ENCODE results near the gene KCNIP1.
A peak's percentile ranks its signal among the peaks of the same experiment; 100 is the strongest.

The KCNIP1 gene

GRCh38 chr5:170681013-170681433 lies 177.2 kb downstream of the KCNIP1 start:
- no peaks in the 10 kb centered on the region for H3K4me1 ChIP-seq
- no peaks in the 10 kb centered on the region for H3K36me3 ChIP-seq
- no peak overlapping the region for H3K4me3 ChIP-seq (ENCODE audit: low read depth, low read length)
- DNase-seq, result peak; percentile 17
- no peaks in the 10 kb centered on the region for H3K9me3 ChIP-seq
- TF ChIP-seq CTCF (IDR thresholded peaks at IDR 0.05; ENCODE audit: low read depth, low read length), result no peak
- H3K27me3 ChIP-seq, result peaks cover 60% of the 10 kb centered on the region

GRCh38 chr5:170691657-170692056 lies 187.8 kb downstream of the KCNIP1 start:
- peaks cover 40% of the 10 kb centered on the region for H3K27me3 ChIP-seq
- peak; percentile 47 for DNase-seq
- TF ChIP-seq CTCF (IDR thresholded peaks at IDR 0.05; ENCODE audit: low read depth, low read length), result peak; percentile 42
- no peaks in the 10 kb centered on the region for H3K9me3 ChIP-seq
- H3K36me3 ChIP-seq, result no peaks in the 10 kb centered on the region
- H3K4me3 ChIP-seq (ENCODE audit: low read depth, low read length), result no peak overlapping the region
- H3K4me1 ChIP-seq, result no peaks in the 10 kb centered on the region

- DNase-seq, result no peak
- no peak for TF ChIP-seq CTCF (IDR thresholded peaks at IDR 0.05; ENCODE audit: low read depth, low read length)
- no peak overlapping the region for H3K4me3 ChIP-seq (ENCODE audit: low read depth, low read length)
- no peaks in the 10 kb centered on the region for H3K9me3 ChIP-seq
- peaks cover 35% of the 10 kb centered on the region for H3K27me3 ChIP-seq
- no peaks in the 10 kb centered on the region for H3K36me3 ChIP-seq
- H3K4me1 ChIP-seq, result no peaks in the 10 kb centered on the region
These were observed 189.9 kb downstream of the KCNIP1 start for GRCh38 chr5:170693701-170694100.

GRCh38 chr5:170694911-170695310 lies 191.1 kb downstream of the KCNIP1 start:
- DNase-seq, result no peak
- H3K4me3 ChIP-seq (ENCODE audit: low read depth, low read length), result no peak overlapping the region
- no peak for TF ChIP-seq CTCF (IDR thresholded peaks at IDR 0.05; ENCODE audit: low read depth, low read length)
- no peaks in the 10 kb centered on the region for H3K9me3 ChIP-seq
- peaks cover 31% of the 10 kb centered on the region for H3K27me3 ChIP-seq
- no peaks in the 10 kb centered on the region for H3K4me1 ChIP-seq
- no peaks in the 10 kb centered on the region for H3K36me3 ChIP-seq

GRCh38 chr5:170697031-170697430 lies 193.2 kb downstream of the KCNIP1 start:
- no peak for DNase-seq
- no peak for TF ChIP-seq CTCF (IDR thresholded peaks at IDR 0.05; ENCODE audit: low read depth, low read length)
- H3K27me3 ChIP-seq, result peaks cover 21% of the 10 kb centered on the region
- no peaks in the 10 kb centered on the region for H3K4me1 ChIP-seq
- no peaks in the 10 kb centered on the region for H3K36me3 ChIP-seq
- H3K4me3 ChIP-seq (ENCODE audit: low read depth, low read length), result no peak overlapping the region
- H3K9me3 ChIP-seq, result no peaks in the 10 kb centered on the region

- Histone ChIP-seq H3K9me3 (no peaks in the 10 kb centered on the region), H3K27me3 (peaks cover 5% of the 10 kb centered on the region; the same call in 1 of the 2 replicates)
These were observed 196.7 kb downstream of the KCNIP1 start for GRCh38 chr5:170700503-170700902.

More at GRCh38 chr5:170700503-170700902, 196.7 kb downstream of the KCNIP1 start:
- Histone ChIP-seq H3K4me1 (no peaks in the 10 kb centered on the region), H3K36me3 (no peaks in the 10 kb centered on the region), H3K4me3 (ENCODE audit: low read depth, low read length) (no peak overlapping the region)
- no peak for DNase-seq
- TF ChIP-seq CTCF (IDR thresholded peaks at IDR 0.05; ENCODE audit: low read depth, low read length), result no peak

All from BE2C (cell line).